Measurements from ENCODE around the gene ACTG2.

DNA sequence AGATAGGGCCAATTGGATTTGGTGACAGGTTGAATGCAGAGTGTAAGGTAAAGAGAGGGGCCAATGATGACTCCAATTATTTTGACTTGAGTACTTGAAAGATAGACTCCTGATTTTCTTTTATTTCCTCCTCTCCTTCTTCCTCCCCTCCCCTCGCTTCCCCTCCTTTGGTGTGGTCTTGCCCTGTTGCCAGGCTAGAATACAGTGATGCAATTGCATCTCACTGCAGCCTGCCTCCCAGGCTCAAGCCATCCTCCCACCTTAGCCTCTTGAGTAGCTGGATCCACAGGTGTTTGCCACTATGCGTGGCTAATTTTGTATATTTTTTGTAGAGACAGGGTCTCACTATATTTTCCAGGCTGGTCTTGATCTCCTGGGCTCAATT lies 36.1 kb downstream of the ACTG2 start:
- TF ChIP-seq POLR2A (IDR thresholded peaks at IDR 0.05): no peak
- TF ChIP-seq, protein P1, sequence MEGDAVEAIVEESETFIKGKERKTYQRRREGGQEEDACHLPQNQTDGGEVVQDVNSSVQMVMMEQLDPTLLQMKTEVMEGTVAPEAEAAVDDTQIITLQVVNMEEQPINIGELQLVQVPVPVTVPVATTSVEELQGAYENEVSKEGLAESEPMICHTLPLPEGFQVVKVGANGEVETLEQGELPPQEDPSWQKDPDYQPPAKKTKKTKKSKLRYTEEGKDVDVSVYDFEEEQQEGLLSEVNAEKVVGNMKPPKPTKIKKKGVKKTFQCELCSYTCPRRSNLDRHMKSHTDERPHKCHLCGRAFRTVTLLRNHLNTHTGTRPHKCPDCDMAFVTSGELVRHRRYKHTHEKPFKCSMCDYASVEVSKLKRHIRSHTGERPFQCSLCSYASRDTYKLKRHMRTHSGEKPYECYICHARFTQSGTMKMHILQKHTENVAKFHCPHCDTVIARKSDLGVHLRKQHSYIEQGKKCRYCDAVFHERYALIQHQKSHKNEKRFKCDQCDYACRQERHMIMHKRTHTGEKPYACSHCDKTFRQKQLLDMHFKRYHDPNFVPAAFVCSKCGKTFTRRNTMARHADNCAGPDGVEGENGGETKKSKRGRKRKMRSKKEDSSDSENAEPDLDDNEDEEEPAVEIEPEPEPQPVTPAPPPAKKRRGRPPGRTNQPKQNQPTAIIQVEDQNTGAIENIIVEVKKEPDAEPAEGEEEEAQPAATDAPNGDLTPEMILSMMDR (IDR thresholded peaks at IDR 0.05): no peak

Data from adrenal gland (tissue), 5 donors.